Fibroblast of gingiva (primary cell): ENCODE data around the gene WDR72.
"Not testable (repeated sequence)": the region's sequence is repeated elsewhere in the genome, so short reads cannot be mapped to it uniquely, and the experiment has no call there.

Experiments used
- DNase-seq: peaks from one replicate; pipeline ENCODE4 v3.0.0-alpha.2; 2011; ENCODE audit warnings: low read depth

The WDR72 gene

GRCh38 chr15:53759411-53759931 is at the start of gene WDR72:
WDR72 (minus strand) TSS chr15:53759663; CDS start chr15:53733149, 26,514 bp downstream.
- no peak for DNase-seq

- no peak for DNase-seq
Observed at GRCh38 chr15:53808058-53808706, 48.7 kb upstream of the WDR72 start.

- no peak for DNase-seq
Observed at GRCh38 chr15:53807501-53807900, 48.0 kb upstream of the WDR72 start.

GRCh38 chr15:53802672-53803071 is 43.2 kb upstream of the WDR72 start:
- DNase-seq, result no peak

GRCh38 chr15:53791581-53791980 is 32.1 kb upstream of the WDR72 start:
- no peak for DNase-seq

GRCh38 chr15:53789654-53790375 is 30.4 kb upstream of the WDR72 start:
- no peak for DNase-seq

- no peak for DNase-seq
Observed at GRCh38 chr15:53786401-53786800, 26.9 kb upstream of the WDR72 start.

GRCh38 chr15:53785241-53785640 is 25.8 kb upstream of the WDR72 start:
- DNase-seq, result not testable (repeated sequence)

GRCh38 chr15:53762916-53763315 is 3.5 kb upstream of the WDR72 start:
- DNase-seq, result no peak

GRCh38 chr15:53758412-53758811 is 1.1 kb downstream of the WDR72 start:
- no peak for DNase-seq

GRCh38 chr15:53757906-53758305 is 1.6 kb downstream of the WDR72 start:
- no peak for DNase-seq

- no peak for DNase-seq
Observed at GRCh38 chr15:53753813-53754212, 5.7 kb downstream of the WDR72 start.

GRCh38 chr15:53752406-53752805 is 7.1 kb downstream of the WDR72 start:
- no peak for DNase-seq

- no peak for DNase-seq
Observed at GRCh38 chr15:53747501-53748068, 11.9 kb downstream of the WDR72 start.

GRCh38 chr15:53746101-53746500 is 13.4 kb downstream of the WDR72 start:
- DNase-seq, result no peak

- no peak for DNase-seq
Observed at GRCh38 chr15:53739651-53740050, 19.8 kb downstream of the WDR72 start.

GRCh38 chr15:53739187-53739586 is 20.3 kb downstream of the WDR72 start:
- no peak for DNase-seq

GRCh38 chr15:53721334-53722087 is 38.0 kb downstream of the WDR72 start:
- no peak for DNase-seq

- no peak for DNase-seq
Observed at GRCh38 chr15:53716909-53717876, 42.3 kb downstream of the WDR72 start.

- no peak for DNase-seq
Observed at GRCh38 chr15:53713218-53713617, 46.2 kb downstream of the WDR72 start.

- DNase-seq, result no peak
Observed at GRCh38 chr15:53710906-53711305, 48.6 kb downstream of the WDR72 start.
